HG02571 (cell line): ENCODE results near the gene SEZ6.

Experiments
- ATAC-seq: cut with Tn5 transposase; IDR thresholded peaks from one replicate; pipeline ENCODE4 v1.9.1; 2021; ENCODE audit warnings: mild to moderate bottlenecking, moderate library complexity; ENCODE audit not compliant: unreplicated experiment

Gene SEZ6

DNA sequence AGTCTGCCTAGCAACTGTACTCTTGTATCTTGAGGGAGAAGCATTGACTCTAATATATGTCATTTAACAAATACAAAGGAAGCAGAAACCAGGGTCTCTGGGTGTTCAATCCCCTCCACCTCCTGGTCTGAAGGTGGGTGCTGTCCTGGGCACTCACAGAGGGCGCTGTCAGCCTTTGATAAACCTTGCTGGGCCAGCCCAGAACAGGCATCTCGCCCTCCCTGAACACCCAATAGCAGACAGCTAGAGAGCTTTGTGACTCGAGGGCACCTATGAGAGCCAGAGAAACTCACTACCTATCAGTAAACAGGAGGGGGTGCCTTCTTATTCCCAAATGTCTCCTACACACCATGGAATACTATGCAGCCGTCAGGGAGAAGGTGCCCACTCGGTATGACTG lies 30.8 kb upstream of the SEZ6 start:
- no peak for ATAC-seq

DNA sequence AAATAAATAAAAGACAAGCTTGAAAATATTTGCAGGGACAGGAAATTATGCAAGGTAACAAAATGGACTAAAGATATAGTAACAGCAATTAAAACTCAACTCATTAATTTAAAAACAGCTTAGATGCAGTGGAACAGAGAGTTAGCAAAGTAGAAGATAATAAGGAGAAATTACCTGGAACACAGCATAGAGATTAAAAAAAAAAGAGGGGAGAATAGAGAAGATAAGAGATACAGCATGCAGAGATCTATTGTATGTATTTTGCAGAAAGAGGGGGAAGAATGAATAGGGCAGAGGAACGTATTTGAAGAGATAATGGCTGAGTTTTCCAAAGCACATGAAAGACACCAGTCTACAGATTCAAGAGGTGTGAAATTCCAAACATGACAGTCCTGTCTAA lies 28.7 kb upstream of the SEZ6 start:
- ATAC-seq, result no peak

DNA sequence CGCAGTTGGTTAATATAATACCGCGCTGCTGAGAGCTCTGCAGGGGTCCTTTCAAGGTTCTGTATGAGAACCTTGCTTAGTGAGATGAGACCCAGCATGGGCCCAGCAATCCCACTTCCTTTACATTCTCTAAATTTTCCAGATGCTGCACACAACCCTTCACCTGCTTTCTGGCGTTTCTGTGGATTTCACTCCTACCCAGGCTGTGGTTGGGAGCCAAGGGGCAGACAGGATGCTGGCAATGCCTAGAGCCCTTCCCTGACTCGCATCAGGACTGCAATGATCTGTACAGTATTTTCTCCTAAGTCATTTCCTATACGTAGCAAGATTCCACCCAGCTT lies 27.0 kb upstream of the SEZ6 start:
- no peak for ATAC-seq

DNA sequence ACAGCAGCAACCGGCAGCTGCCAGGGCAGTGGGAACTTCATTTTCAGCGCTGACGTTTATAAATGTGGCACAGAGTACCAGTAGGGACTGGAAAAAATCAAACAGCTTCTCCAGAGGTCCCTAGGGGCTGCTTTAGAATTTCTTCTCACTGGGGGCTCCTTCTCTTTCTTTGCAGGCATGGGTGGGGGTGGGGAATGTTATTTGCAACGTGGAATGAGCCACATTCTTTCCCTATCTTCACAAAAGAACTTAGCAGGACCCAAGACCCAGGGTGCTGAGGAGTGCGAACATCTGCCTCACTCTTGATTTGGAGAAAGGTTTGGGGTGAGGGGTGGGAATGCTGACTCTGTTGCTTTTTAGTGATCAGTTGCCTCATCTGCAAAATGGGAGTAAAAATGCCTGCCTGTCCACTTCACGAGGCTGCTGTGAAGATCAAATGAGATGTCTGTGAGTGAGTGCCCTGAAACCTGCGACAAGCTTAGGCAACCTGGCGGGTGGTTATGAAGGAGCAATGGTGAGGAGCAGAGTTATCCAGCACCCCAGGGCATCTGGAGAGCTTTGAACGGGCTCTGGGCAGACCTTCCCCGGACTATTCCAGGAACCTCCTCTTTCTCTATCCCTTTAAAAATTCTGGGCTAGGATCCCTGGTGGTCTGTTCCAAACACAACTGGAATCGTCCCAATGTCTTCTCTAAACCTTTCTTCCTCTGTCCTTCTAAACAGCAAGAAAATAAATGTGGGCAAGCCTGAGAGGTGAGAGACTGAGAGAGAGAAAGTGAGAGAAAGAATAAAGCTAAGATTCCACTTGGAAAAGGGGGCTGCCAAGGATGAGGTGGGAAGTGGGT lies 26.4 kb upstream of the SEZ6 start:
- ATAC-seq, result no peak

DNA sequence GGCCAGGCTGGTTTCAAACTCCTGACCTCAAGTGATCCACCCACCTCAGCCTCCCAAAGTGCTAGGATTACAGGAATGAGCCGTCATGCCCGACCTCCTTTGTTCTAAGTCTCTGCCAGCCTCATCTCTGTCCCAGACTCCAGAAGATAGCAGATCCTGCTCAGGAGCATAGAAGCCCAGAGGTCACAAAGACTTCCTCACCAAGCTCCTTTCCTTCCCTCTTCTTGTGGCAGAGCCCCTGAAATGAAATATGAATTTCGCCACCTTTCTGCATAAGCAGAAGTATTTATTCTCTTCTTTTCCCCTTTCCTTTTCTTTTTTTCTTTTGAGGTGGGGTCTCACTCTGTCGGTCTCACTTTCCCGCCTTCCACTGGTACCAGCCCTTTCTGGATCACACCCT lies 25.7 kb upstream of the SEZ6 start:
- ATAC-seq, result no peak

DNA sequence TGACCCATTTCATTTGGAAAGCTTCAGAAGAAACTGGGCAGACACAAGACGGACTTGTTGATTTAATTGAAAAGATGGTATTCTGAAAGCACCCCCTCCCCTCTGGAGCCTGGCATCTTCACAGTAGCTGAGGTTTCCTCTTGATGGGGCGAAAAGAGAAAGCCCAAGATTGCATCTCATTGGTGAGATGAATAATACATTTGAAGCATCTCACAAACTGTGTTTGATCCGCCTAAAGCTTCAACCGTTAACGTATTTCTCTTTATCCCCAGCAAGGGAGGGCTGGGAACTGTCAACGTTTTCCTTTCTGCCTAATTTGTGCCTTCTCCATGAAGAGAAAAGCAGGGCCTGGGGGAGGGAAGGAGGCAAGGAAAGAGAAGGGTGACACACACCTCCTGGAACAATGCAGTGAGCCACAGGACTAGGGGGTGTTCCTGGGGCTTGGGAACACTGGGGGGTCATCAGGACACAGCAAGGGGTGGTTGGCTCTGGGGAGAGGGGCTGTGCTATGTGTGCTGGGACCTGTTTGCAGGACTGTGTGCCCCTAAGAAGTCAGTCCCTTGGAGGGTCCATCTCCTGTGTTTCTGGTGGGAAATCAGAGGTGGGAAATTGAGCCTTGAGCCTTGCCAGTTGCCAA lies 18.6 kb upstream of the SEZ6 start:
- no peak for ATAC-seq

DNA sequence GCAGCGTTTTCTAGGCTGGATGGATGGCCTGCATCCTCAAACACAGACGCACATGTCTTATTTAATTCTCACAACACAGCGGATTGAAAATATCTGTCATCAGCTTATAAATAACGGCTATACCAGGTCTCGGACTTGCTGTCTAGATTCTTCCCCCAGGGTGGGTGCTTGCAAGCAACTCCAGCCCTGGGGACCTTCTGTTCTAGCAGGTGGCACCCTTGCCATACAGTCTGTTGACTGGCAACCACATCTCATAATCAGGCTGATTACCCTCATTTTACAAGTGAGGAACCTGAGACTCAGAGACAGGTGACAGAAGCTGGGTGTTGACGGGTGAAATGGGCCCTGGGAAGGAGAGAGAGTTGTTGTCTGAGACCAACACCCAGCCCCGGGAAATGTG lies 16.2 kb upstream of the SEZ6 start:
- ATAC-seq, result no peak

DNA sequence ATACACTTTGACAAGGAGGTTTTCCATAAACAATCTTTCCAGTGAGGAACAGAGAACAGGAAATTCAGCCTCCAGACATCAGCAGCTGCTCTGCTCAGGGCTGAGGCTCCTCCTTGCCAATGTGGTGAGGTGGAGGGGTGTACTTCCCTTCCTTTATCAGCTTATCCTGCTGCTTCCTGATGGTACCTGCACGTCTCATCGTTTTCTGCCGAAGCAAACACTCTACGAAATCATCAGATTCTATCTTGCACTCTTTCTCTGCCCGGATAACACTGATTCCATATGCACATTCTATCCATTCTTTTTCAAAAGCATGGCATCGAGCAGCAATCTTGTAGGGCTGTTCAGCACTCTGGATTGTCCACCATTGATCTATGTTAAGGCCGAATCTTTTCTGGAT lies 15.4 kb upstream of the SEZ6 start:
- no peak for ATAC-seq

DNA sequence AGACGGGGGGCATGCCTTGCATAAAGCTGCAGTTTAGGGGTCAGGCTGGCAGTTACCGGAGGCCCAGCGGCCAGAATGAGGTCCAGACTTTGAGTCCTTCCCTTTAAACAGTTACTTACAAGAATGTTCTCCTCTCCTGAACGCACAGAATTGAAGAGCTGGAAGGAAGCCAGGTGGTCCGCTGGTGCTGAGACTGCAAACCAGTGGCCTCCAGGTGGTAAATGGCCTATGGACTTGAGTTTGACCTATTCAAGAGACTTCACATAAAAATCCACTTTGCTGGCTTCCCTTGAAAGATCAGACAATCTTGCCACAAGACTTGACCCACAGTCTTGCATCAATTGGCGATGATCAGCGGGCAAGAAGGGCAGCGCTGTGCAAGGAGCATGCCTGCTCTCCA lies 14.7 kb upstream of the SEZ6 start:
- no peak for ATAC-seq

DNA sequence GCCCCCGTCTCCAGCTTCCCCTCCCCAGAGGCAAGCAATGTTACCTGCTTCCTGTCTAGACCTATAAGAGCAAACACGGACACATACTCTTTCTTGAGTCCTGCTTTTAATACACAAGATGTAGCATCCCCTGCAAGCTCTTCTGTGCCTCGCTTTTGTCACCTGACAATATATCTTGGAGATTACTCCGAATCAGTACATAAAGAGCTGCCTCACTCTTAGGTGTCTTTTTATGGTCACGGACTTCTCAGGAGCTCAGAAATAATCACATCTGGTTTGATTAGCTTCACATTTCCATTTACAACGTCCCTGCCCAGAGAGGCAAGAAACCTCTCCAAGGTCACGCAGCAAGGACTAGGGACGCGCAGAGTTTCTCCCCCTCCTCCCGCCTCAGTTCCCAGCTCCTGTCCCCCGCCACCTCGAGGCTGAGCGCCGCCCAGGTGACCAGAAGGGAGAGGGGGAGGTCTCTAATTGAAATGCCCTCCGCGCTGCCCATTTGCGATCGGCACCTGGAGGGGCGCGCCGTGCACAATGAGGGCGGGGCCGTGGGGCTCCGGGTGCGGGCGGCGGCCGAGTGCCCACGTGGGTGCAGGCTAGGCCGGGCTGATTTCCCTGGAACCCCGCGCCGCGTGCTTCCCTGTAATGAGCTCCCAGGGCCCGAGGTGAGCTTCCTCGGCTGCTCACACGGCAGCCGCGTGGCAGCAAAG lies 13.8 kb upstream of the SEZ6 start:
- no peak for ATAC-seq

DNA sequence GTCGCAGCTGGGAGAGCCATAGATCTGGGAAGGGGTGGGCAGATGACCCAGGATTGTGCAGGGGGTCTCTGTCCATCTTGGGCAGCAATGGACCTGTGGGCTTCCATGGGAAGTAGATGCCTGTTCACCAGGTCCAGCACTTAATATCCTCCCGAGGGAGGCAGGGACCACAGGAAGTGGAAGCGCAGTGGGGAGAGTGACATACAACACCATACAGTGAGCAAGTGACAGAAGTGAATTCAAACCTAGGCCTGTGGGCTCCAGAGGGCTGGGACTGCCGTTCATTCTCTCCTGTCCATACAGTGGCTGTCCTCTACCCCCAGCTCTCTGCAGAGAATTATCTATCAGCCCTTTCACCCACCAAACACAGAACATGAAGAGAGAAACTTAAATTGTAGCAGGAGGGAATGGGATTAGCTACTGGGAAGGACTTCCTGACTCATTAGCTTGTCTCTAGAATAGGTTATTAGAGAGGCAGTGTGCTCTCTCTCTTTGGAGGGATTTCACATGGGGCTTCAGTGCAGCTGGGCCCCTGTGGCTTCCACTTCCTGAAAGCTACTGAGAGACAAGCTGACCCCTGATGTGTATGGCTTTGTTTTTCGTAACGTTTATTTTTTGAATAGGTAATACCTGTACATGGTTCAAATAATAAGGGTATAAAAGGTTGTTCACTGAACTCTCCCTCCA lies 13.1 kb upstream of the SEZ6 start:
- ATAC-seq, result no peak

DNA sequence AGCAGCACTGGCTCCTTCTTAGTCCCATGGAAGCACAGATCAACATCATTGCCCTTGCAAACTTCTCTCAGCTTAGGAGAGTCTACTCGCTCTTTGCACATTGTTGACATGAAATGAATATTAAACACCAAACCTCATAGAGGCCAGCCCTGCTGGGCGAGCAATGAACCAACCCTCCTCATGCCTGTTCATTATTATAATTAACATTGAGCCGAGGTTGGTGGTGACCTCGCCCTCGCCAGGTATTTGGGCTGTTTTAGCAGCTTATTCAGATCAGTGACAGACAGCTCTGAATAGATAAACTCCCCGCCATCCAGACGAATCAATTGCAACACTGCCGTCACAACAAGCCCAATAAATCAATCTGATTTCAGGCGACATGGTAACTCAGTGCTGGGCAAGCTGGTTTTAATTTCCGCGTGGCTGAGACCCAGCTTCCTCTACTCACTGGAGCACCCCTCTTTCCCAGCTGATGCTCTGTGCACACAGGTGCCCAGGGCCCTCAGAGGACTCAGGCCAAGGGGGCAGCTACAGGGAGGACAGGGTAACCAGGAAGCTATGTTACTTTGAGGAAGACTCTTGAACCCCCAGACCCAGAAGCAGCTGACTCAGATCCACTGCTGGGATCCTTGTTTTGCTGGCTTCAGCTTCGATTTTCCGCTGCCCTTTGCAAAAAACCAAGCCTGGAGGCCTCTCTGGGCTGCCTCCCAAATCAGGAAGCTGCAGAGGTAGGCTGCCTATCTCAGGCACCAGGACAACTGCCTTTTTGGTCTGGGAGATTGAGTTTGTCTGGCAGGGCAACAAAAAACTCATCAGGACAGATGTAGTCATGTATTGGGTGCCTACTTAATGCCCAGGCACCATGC lies 10.7 kb upstream of the SEZ6 start:
- ATAC-seq, result no peak

DNA sequence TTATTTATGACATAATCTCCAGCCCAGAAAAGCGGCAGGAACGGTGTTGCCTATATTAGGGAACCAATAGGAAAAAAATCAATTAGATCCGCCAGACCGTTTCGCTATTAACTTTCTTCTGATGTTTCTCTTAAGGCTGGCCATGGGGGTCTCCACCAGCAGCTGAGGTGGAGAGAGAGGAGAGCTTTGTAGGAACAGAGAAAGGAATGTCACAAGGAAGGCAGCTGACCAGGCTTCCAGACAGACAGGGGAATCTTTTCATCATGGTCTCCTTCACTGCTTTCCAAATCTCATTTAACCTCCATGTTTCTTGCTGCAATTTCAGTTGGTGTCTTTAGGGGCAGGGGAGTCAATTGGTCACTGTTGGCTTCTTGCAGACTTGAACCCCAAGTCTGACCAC lies 8.9 kb upstream of the SEZ6 start:
- no peak for ATAC-seq

DNA sequence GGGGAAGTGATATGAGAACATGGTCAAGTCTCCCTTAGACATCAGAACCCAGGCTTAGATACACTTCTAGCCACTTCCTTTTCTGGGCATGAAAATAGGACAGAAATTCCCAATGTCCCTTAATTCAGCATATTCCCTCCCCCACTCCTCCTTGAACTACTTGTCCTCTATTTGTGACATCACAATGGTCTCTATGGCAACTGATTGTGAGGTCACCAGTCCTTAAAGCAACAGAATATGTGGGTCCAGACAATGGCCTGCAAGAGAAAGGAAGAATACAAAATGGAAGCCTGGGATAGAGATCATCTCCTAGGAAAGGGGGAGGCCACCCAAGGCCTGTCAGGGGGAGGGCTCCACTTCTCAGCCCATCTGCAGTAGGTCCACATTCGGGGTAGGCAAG lies 6.7 kb upstream of the SEZ6 start:
- no peak for ATAC-seq

DNA sequence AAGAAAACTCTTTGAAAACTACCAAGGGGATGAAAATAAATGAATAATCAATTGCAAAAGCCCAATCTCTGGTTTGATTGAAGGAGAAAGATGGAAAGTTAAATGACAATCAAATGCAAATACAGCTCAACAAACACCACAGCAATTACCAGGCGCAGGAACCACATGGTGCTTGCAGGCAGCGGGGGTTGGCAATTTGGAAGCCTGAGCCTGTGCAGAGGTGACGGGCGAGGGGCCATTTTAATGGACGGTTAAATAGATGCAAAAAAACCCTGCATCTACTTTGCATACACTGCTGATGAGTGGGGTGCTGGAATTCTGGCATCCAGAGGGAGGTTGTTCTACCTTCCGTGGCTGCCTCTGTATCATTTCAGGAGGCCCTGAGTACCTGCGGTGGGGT lies 4.8 kb upstream of the SEZ6 start:
- no peak for ATAC-seq

DNA sequence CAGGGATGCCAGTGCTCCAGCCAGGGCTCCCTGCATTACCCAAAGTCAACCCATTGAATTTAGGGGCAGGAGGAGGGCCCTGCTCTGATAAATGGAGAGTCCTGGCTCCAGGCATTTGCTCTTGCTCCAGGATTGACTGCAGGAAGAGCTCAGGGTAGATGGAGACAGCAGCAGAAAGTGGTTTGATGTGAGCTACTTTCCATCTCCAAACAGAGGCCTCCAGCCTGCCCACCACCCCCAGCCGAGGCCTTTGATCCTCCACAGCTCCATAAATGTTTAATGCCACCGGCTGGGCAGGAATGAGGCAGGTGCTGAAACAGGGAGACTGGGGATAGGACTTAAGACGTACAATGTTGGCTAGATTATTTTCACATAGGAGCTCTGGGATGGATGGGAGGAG lies 4.3 kb upstream of the SEZ6 start:
- ATAC-seq, result no peak

DNA sequence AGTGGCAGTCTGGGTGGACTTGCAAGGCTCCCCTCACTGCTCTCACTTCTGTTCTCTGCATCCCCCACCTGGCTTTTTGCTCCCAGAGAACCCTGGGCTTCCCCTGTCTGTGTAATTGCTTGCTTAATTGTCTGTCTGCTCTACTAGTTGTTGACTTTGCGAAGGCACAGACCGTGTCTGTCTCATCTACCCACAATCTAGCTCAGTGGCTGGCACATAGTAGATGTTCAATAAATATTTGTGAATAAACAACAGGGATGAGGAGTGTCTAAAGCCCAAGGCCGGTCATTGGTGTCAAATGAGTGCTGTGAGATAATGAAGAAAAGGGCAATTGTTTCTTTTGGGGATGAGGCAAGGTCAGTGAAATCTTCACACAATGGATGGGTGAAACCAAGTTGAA lies 2.8 kb upstream of the SEZ6 start:
- ATAC-seq, result no peak

DNA sequence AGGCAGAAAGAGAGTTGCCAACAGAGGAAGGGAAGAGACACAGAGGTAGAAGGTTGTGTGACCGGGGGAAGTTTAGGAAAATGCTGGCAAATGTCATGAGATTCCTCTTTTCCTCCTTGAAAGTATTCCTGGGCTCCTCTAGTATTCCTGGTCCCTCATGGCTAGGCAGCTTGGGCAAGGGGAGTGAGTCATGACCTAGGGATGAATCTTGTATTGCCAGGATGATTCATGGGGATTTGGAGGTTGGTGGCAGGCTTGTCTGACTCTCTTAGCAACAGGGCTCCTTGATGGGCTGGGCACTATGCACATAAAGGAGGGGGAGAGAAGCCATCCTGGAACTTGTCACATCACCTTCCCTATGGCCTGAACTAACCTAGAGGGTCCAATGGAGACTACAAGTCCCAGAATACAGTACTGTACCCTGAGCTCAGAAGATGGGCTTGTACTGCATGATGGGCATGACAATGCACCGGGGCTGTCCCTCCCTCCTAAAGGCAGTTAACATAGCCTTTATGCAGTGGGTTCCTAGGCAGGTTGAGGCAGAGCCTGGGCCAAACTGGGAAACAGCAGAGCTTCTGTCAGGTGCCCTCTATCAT lies 2.1 kb upstream of the SEZ6 start:
- ATAC-seq, result no peak

DNA sequence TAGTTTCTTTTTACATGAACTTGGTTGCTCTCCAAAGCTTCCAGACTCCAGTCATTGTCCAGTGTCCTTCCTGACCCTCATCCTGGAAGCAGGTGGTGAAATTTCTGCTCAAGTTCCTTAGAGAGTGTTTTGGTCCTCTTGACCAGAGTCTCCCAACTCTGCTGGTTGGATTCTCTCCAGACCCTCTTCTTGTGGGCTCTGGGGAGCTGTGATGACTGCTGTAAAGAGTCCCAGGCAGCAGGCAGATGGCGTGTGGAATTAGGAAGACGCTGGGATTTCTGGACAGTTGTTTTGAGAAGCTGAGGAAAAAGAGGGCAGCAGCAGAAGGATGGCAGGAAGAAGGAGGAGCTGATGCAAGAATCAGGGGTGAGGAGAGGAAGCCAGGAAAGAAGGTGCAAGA lies 1.6 kb upstream of the SEZ6 start:
- no peak for ATAC-seq

DNA sequence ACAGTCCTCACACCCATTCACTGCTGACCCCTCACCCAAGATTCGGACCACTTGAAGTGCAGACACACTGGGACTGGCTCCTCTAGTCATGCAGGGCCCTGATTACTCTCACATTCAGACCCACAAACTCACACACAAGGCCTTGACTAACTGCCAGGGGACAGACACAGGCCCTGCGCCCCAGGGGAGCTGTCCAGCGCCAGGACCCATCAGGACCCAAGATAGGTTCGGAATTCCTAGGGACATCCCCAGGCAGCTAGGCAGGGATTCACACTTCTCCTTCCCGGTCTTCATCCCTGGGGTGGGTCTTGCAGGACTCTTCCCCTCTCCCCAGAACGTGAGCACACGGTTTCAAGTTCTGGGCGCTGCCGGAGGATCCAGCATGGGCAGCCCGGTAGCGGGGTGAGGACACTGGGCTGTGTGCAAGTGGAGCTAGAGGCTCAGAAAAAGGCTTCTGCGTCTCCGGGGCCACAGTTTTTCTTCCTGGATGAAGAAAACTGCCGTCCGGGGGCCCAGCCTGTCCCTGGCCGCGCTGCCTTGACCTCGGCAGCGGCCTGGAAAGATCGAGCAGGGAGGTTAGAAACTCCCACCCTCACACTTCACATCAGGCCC lies 1.6 kb downstream of the SEZ6 start:
- no peak for ATAC-seq
